C4-2B (cell line): ENCODE data around the gene CCDC83.

Experiments used
- ZFX ChIP-seq: fragments of 450-650 bp; IDR thresholded peaks from 2 replicates; pipeline ENCODE4 v1.6.1; 2017
- TF ChIP-seq, protein P1 (sequence below): fragments of 450-650 bp; conservative IDR thresholded peaks from 2 replicates; pipeline ENCODE4 v1.5.1; 2017; ENCODE audit warnings: mild to moderate bottlenecking

- TF ChIP-seq, protein P1, sequence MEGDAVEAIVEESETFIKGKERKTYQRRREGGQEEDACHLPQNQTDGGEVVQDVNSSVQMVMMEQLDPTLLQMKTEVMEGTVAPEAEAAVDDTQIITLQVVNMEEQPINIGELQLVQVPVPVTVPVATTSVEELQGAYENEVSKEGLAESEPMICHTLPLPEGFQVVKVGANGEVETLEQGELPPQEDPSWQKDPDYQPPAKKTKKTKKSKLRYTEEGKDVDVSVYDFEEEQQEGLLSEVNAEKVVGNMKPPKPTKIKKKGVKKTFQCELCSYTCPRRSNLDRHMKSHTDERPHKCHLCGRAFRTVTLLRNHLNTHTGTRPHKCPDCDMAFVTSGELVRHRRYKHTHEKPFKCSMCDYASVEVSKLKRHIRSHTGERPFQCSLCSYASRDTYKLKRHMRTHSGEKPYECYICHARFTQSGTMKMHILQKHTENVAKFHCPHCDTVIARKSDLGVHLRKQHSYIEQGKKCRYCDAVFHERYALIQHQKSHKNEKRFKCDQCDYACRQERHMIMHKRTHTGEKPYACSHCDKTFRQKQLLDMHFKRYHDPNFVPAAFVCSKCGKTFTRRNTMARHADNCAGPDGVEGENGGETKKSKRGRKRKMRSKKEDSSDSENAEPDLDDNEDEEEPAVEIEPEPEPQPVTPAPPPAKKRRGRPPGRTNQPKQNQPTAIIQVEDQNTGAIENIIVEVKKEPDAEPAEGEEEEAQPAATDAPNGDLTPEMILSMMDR, result no peak
- TF ChIP-seq ZFX, result no peak
Measured at GRCh38 chr11:85847436-85847835, 7.7 kb upstream of the CCDC83 start.
